Neutrophil (primary cell): Measurements from ENCODE around the gene TRDMT1.
"Not testable (repeated sequence)": the region's sequence is repeated elsewhere in the genome, so short reads cannot be mapped to it uniquely, and the experiment has no call there.

ENCODE experiments used
- H3K27ac ChIP-seq: fragments of 200-600 bp; sonication (generic); 2 replicates; pipeline ENCODE4 v1.5.1; 2016; ENCODE audit warnings: mild to moderate bottlenecking, moderate library complexity
- H3K27me3 ChIP-seq: fragments of 200-600 bp; sonication (generic); 2 replicates; pipeline ENCODE4 v1.6.0; 2016; ENCODE audit warnings: mild to moderate bottlenecking
- H3K36me3 ChIP-seq: fragments of 200-600 bp; sonication (generic); 2 replicates; pipeline ENCODE4 v1.5.1; 2017
- H3K4me1 ChIP-seq, 2 experiments: fragments of 200-600 bp in 1 of 2; sonication (generic) in 1 of 2; 1 replicate in 1 of 2; 2 replicates in 1 of 2; pipeline versions ENCODE4 v1.5.1 to v1.6.1; 2013 to 2016; ENCODE audit warnings: low read depth in 1 of 2, low read length in 1 of 2, mild to moderate bottlenecking in 1 of 2, moderate library complexity in 1 of 2; ENCODE audit not compliant: control insufficient read depth in 1 of 2, insufficient read depth in 1 of 2
- H3K4me3 ChIP-seq, 2 experiments: fragments of 200-600 bp in 1 of 2; sonication (generic) in 1 of 2; 1 replicate in 1 of 2; 2 replicates in 1 of 2; pipeline ENCODE4 v1.5.1; 2013 to 2016; ENCODE audit warnings: low read depth in 1 of 2, low read length in 1 of 2, mild to moderate bottlenecking in 1 of 2, moderate library complexity in 1 of 2
- H3K9me3 ChIP-seq: fragments of 200-600 bp; sonication (generic); 2 replicates; pipeline ENCODE4 v1.5.1; 2016
- CTCF ChIP-seq: fragments of 200-600 bp; sonication (generic); IDR thresholded peaks from 2 replicates; pipeline ENCODE4 v1.5.1; 2016; ENCODE audit warnings: antibody characterized with exemption

The TRDMT1 gene

GRCh38 chr10:17116193-17116592 is 85.3 kb downstream of the TRDMT1 start:
- Histone ChIP-seq H3K27ac (no peak overlapping the region), H3K4me1 (no peaks in the 10 kb centered on the region), H3K4me3 (no peak overlapping the region), H3K9me3 (no peaks in the 10 kb centered on the region), H3K27me3 (no peaks in the 10 kb centered on the region), H3K36me3 (no peaks in the 10 kb centered on the region)
- TF ChIP-seq CTCF = no peak

GRCh38 chr10:17115683-17116082 is 85.8 kb downstream of the TRDMT1 start:
- Histone ChIP-seq H3K9me3 (no peaks in the 10 kb centered on the region), H3K36me3 (no peaks in the 10 kb centered on the region), H3K4me3 (no peak overlapping the region), H3K4me1 (no peaks in the 10 kb centered on the region), H3K27ac (no peak overlapping the region), H3K27me3 (no peaks in the 10 kb centered on the region)
- no peak for TF ChIP-seq CTCF

DNA sequence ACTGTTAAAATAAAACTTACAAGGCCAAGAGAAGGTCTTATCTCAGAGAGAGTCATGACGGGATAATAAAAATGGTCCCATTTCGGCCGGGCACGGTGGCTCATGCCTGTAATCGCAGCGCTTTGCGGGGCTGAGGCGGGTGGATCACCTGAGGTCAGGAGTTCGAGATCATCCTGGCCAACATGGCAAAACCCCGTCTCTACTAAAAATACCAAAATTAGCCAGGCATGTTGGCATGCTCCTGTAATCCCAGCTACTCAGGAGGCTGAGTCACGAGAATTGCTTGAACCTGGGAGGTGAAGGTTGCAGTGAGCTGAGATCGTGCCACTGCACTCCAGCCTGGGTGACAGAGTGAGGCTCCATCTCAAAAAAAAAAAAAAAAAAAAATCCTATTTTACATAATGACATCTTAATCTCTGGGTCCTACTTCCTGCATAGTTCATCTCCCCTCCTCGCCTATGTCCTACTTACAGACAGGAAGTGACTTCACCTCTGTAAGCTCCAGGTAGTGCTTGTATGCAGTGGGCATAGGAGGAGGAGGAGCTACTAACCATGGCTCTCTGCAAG is 86.5 kb downstream of the TRDMT1 start:
- H3K36me3 ChIP-seq, H3K27ac ChIP-seq, H3K4me3 ChIP-seq, H3K9me3 ChIP-seq, H3K27me3 ChIP-seq, H3K4me1 ChIP-seq: not testable (repeated sequence)

DNA sequence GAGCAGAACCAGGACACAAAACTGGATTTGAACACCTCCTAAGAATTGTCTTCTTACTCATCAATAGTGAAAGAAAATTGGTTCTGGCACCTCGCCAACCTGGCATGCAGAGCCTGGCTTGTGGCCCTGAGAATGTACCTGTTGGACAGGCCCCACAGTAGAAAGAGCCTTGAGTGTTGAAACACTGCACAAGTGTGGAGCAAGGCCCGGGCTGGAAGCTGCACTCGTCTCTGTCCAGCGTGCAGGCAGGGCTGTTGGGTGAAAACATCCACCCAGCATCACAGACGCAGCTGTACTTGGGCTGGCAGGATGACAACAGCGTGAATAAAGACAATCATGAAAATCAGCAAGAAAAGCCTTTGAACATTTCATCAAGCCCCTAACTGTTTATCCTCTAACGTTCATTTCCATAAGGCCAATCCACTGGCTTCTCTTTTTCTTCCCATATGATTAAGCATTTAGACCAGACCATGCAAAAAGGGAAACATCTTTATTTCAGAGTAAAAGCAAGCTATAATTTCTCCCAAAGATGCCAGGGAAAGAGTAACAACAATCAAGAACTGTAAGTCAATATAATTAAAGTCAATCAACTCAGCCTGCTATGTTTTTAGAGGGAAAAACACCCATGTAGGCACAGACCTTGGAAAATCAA is 87.5 kb downstream of the TRDMT1 start:
- Histone ChIP-seq H3K4me1 (no peaks in the 10 kb centered on the region), H3K27ac (no peak overlapping the region), H3K9me3 (no peaks in the 10 kb centered on the region), H3K27me3 (no peaks in the 10 kb centered on the region), H3K36me3 (no peaks in the 10 kb centered on the region), H3K4me3 (no peak overlapping the region)
- no peak for TF ChIP-seq CTCF

- H3K4me1 ChIP-seq = no peaks in the 10 kb centered on the region
- no peak for TF ChIP-seq CTCF
- H3K9me3 ChIP-seq = no peaks in the 10 kb centered on the region
- no peak overlapping the region for H3K4me3 ChIP-seq
- no peaks in the 10 kb centered on the region for H3K27me3 ChIP-seq
- H3K27ac ChIP-seq = no peak overlapping the region
- no peaks in the 10 kb centered on the region for H3K36me3 ChIP-seq
Observed at GRCh38 chr10:17113346-17113745, 88.1 kb downstream of the TRDMT1 start.

- Histone ChIP-seq H3K27me3 (no peaks in the 10 kb centered on the region), H3K27ac (no peak overlapping the region), H3K4me3 (no peak overlapping the region), H3K9me3 (no peaks in the 10 kb centered on the region), H3K4me1 (no peaks in the 10 kb centered on the region), H3K36me3 (no peaks in the 10 kb centered on the region)
- no peak for TF ChIP-seq CTCF
Observed at GRCh38 chr10:17112566-17112965, 88.9 kb downstream of the TRDMT1 start.
